ENCODE results near the gene USP17L27. TPM values are rescaled to one million over a fixed set of nuclear protein-coding genes. Genes with fewer than 3 reads are reported as not detected.
"Not testable (repeated sequence)": the region's sequence is repeated elsewhere in the genome, so short reads cannot be mapped to it uniquely, and the experiment has no call there.

Gene USP17L27
- polyA plus RNA-seq, 1 donor (not counting 4 experiments of a cell fraction or from before 2014, with no cell fraction given), result not detected

DNA sequence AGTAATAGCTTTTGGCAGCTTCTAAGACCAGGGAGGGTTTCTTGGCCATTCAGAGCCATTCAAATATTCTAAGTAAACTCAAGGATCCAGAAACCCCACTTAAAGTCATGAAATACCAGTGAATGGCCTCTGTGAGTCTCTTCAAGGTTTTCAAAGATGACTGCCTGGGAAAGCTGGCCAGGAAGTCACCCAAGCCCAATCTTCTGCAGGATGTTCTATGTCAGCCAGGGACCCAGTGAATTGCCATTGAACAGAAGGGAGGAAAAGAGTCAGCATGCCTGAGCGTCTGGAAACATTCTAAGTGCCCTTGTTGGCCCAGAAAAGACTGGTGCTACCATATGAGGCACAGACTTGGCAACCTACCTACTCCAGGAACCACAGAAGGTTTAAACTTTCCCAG, 35.9 kb downstream of the USP17L27 start:
- H3K9me1 ChIP-seq (ENCODE audit: control insufficient read depth, extremely low read depth, insufficient read depth, low read length); FAIRE-seq; H4K20me1 ChIP-seq (ENCODE audit: control insufficient read depth, extremely low read depth, insufficient read depth, low read length); H2AFZ ChIP-seq (ENCODE audit: control insufficient read depth, low read length); H3K4me1 ChIP-seq (ENCODE audit: control insufficient read depth, extremely low read depth, insufficient read depth, low read length); H3K27ac ChIP-seq (ENCODE audit: control insufficient read depth, insufficient read depth, low read length); H3K9me3 ChIP-seq (ENCODE audit: control insufficient read depth, low read depth, low read length); H3K79me2 ChIP-seq (ENCODE audit: control insufficient read depth, insufficient read depth, low read length); H3K4me3 ChIP-seq (ENCODE audit: control insufficient read depth in 2 of 3, extremely low read depth in 1 of 3, insufficient read depth in 2 of 3, low read depth in 1 of 3, low read length in 3 of 3); H3K4me2 ChIP-seq (ENCODE audit: control insufficient read depth, extremely low read depth, insufficient read depth, low read depth, low read length); H3K36me3 ChIP-seq (ENCODE audit: control insufficient read depth in 2 of 2, extremely low read depth in 1 of 2, insufficient read depth in 2 of 2, low read length in 2 of 2); DNase-seq (ENCODE audit: low read depth, low spot score); H3K27me3 ChIP-seq (ENCODE audit: control insufficient read depth, extremely low read depth, insufficient read depth, low read length); dilution Hi-C loops (cut with MboI; ENCODE audit: extremely low pct_ligation_motif_present, low sequenced_read_pairs); H3K9ac ChIP-seq (ENCODE audit: control insufficient read depth, extremely low read depth, insufficient read depth, low read length): not testable (repeated sequence)

GRCh38 chr4:9381012-9381534, 37.1 kb downstream of the USP17L27 start:
- H3K27me3 ChIP-seq (ENCODE audit: control insufficient read depth, extremely low read depth, insufficient read depth, low read length); dilution Hi-C loops (cut with MboI; ENCODE audit: extremely low pct_ligation_motif_present, low sequenced_read_pairs); H3K36me3 ChIP-seq (ENCODE audit: control insufficient read depth in 2 of 2, extremely low read depth in 1 of 2, insufficient read depth in 2 of 2, low read length in 2 of 2); H3K9me3 ChIP-seq (ENCODE audit: control insufficient read depth, low read depth, low read length); H3K9ac ChIP-seq (ENCODE audit: control insufficient read depth, extremely low read depth, insufficient read depth, low read length); H3K27ac ChIP-seq (ENCODE audit: control insufficient read depth, insufficient read depth, low read length); H3K9me1 ChIP-seq (ENCODE audit: control insufficient read depth, extremely low read depth, insufficient read depth, low read length); FAIRE-seq; DNase-seq (ENCODE audit: low read depth, low spot score); H3K4me1 ChIP-seq (ENCODE audit: control insufficient read depth, extremely low read depth, insufficient read depth, low read length); H3K79me2 ChIP-seq (ENCODE audit: control insufficient read depth, insufficient read depth, low read length); H4K20me1 ChIP-seq (ENCODE audit: control insufficient read depth, extremely low read depth, insufficient read depth, low read length): not testable (repeated sequence)
- peak overlapping the region in 2 of 3 experiments; percentile 30 to 49 for H3K4me3 ChIP-seq (ENCODE audit: control insufficient read depth in 2 of 3, extremely low read depth in 1 of 3, insufficient read depth in 2 of 3, low read depth in 1 of 3, low read length in 3 of 3)
- H3K4me2 ChIP-seq (ENCODE audit: control insufficient read depth, extremely low read depth, insufficient read depth, low read depth, low read length), result peak overlapping the region; percentile 37
- peak overlapping the region; percentile 66 for H2AFZ ChIP-seq (ENCODE audit: control insufficient read depth, low read length)
- TF ChIP-seq CTCF (optimal IDR thresholded peaks at IDR 0.05 in 1 of 3, IDR thresholded peaks at IDR 0.05 in 1 of 3, conservative IDR thresholded peaks at IDR 0.05 in 1 of 3; ENCODE audit: extremely low read depth in 1 of 3, insufficient read depth in 2 of 3, low read length in 3 of 3), result peak in 1 of 3 experiments; percentile 8

GRCh38 chr4:9384126-9384525, 40.2 kb downstream of the USP17L27 start:
- H3K27ac ChIP-seq (ENCODE audit: control insufficient read depth, insufficient read depth, low read length), result no peak overlapping the region
- H2AFZ ChIP-seq (ENCODE audit: control insufficient read depth, low read length), result no peak overlapping the region
- DNase-seq (ENCODE audit: low read depth, low spot score), result no peak
- no peak overlapping the region for H3K4me3 ChIP-seq (ENCODE audit: control insufficient read depth in 2 of 3, extremely low read depth in 1 of 3, insufficient read depth in 2 of 3, low read depth in 1 of 3, low read length in 3 of 3)
- H3K36me3 ChIP-seq (ENCODE audit: control insufficient read depth in 2 of 2, extremely low read depth in 1 of 2, insufficient read depth in 2 of 2, low read length in 2 of 2), result no peaks in the 10 kb centered on the region
- H3K9me3 ChIP-seq (ENCODE audit: control insufficient read depth, low read depth, low read length), result no peaks in the 10 kb centered on the region
- no peaks in the 10 kb centered on the region for H4K20me1 ChIP-seq (ENCODE audit: control insufficient read depth, extremely low read depth, insufficient read depth, low read length)
- no peaks in the 10 kb centered on the region for H3K27me3 ChIP-seq (ENCODE audit: control insufficient read depth, extremely low read depth, insufficient read depth, low read length)
- H3K9ac ChIP-seq (ENCODE audit: control insufficient read depth, extremely low read depth, insufficient read depth, low read length), result no peak overlapping the region
- no peaks in the 10 kb centered on the region for H3K79me2 ChIP-seq (ENCODE audit: control insufficient read depth, insufficient read depth, low read length)
- TF ChIP-seq EZH2 (IDR thresholded peaks at IDR 0.05; ENCODE audit: low read length), result no peak
- TF ChIP-seq CTCF (optimal IDR thresholded peaks at IDR 0.05 in 1 of 3, IDR thresholded peaks at IDR 0.05 in 1 of 3, conservative IDR thresholded peaks at IDR 0.05 in 1 of 3; ENCODE audit: extremely low read depth in 1 of 3, insufficient read depth in 2 of 3, low read length in 3 of 3), result no peak
- H3K4me1 ChIP-seq (ENCODE audit: control insufficient read depth, extremely low read depth, insufficient read depth, low read length), result no peaks in the 10 kb centered on the region
- no peaks in the 10 kb centered on the region for H3K9me1 ChIP-seq (ENCODE audit: control insufficient read depth, extremely low read depth, insufficient read depth, low read length)
- dilution Hi-C loops (cut with MboI; ENCODE audit: extremely low pct_ligation_motif_present, low sequenced_read_pairs), result no loop called here
- H3K4me2 ChIP-seq (ENCODE audit: control insufficient read depth, extremely low read depth, insufficient read depth, low read depth, low read length), result no peak overlapping the region
- FAIRE-seq, result no peak

DNA sequence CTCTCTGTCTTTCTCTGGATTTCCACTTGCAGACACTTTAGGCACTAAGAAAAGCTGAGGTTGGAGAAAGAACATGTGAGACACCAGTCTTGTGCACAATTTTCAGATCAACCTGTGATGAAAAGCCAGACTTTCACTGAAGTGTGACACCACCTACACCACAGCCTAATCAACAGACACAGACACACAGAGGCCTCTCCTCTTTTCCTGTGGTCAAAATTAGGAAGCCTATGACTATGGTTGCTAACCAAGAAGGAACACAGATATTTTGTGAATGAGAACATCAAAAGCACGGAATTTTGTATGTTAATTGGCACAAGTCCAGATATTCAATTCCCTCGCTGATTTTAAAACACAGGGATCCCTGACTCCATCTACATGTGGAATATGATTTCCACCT, 45.1 kb downstream of the USP17L27 start:
- H3K36me3 ChIP-seq (ENCODE audit: control insufficient read depth in 2 of 2, extremely low read depth in 1 of 2, insufficient read depth in 2 of 2, low read length in 2 of 2); DNase-seq (ENCODE audit: low read depth, low spot score); H2AFZ ChIP-seq (ENCODE audit: control insufficient read depth, low read length); H4K20me1 ChIP-seq (ENCODE audit: control insufficient read depth, extremely low read depth, insufficient read depth, low read length); H3K9me1 ChIP-seq (ENCODE audit: control insufficient read depth, extremely low read depth, insufficient read depth, low read length); H3K4me2 ChIP-seq (ENCODE audit: control insufficient read depth, extremely low read depth, insufficient read depth, low read depth, low read length); H3K79me2 ChIP-seq (ENCODE audit: control insufficient read depth, insufficient read depth, low read length); FAIRE-seq; H3K4me3 ChIP-seq (ENCODE audit: control insufficient read depth in 2 of 3, extremely low read depth in 1 of 3, insufficient read depth in 2 of 3, low read depth in 1 of 3, low read length in 3 of 3); H3K9ac ChIP-seq (ENCODE audit: control insufficient read depth, extremely low read depth, insufficient read depth, low read length); H3K4me1 ChIP-seq (ENCODE audit: control insufficient read depth, extremely low read depth, insufficient read depth, low read length); H3K9me3 ChIP-seq (ENCODE audit: control insufficient read depth, low read depth, low read length); H3K27ac ChIP-seq (ENCODE audit: control insufficient read depth, insufficient read depth, low read length); dilution Hi-C loops (cut with MboI; ENCODE audit: extremely low pct_ligation_motif_present, low sequenced_read_pairs); H3K27me3 ChIP-seq (ENCODE audit: control insufficient read depth, extremely low read depth, insufficient read depth, low read length): not testable (repeated sequence)
